ENCODE results near the gene SPOPL.

GRCh38 chr2:138486363-138487198 is 15.0 kb upstream of the SPOPL start:
- TF ChIP-seq, protein P1, sequence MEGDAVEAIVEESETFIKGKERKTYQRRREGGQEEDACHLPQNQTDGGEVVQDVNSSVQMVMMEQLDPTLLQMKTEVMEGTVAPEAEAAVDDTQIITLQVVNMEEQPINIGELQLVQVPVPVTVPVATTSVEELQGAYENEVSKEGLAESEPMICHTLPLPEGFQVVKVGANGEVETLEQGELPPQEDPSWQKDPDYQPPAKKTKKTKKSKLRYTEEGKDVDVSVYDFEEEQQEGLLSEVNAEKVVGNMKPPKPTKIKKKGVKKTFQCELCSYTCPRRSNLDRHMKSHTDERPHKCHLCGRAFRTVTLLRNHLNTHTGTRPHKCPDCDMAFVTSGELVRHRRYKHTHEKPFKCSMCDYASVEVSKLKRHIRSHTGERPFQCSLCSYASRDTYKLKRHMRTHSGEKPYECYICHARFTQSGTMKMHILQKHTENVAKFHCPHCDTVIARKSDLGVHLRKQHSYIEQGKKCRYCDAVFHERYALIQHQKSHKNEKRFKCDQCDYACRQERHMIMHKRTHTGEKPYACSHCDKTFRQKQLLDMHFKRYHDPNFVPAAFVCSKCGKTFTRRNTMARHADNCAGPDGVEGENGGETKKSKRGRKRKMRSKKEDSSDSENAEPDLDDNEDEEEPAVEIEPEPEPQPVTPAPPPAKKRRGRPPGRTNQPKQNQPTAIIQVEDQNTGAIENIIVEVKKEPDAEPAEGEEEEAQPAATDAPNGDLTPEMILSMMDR (conservative IDR thresholded peaks at IDR 0.05), result no peak
- TF ChIP-seq EZH2 (IDR thresholded peaks at IDR 0.05; ENCODE audit: low read depth), result no peak

Measured in PC-9 (cell line).